Glutamatergic neuron (in vitro differentiated cells): ENCODE data around the gene TCTA. TPM values are rescaled to one million over a fixed set of nuclear protein-coding genes. Genes with fewer than 3 reads are reported as not detected.

Source experiments
- DNase-seq: peaks from one replicate; pipeline ENCODE4 v3.0.0; 2022
- H3K27ac Mint-ChIP-seq: one replicate; pipeline ENCODE4 v1.8.0; 2020; ENCODE audit warnings: mild to moderate bottlenecking, mixed read lengths, inconsistent platforms; ENCODE audit not compliant: unreplicated experiment
- H3K27me3 Mint-ChIP-seq: one replicate; pipeline ENCODE4 v1.8.0; 2020; ENCODE audit warnings: mild to moderate bottlenecking, moderate library complexity, mixed read lengths, inconsistent platforms; ENCODE audit not compliant: unreplicated experiment
- H3K36me3 Mint-ChIP-seq: one replicate; pipeline ENCODE4 v1.8.0; 2020; ENCODE audit warnings: mild to moderate bottlenecking, mixed read lengths, inconsistent platforms; ENCODE audit not compliant: unreplicated experiment
- H3K4me1 Mint-ChIP-seq: one replicate; pipeline ENCODE4 v1.8.0; 2020; ENCODE audit warnings: mild to moderate bottlenecking, low read depth, mixed read lengths, inconsistent platforms; ENCODE audit not compliant: unreplicated experiment
- H3K4me3 Mint-ChIP-seq: one replicate; pipeline ENCODE4 v1.8.0; 2020; ENCODE audit warnings: mild to moderate bottlenecking, mixed read lengths, inconsistent platforms; ENCODE audit not compliant: unreplicated experiment
- H3K9me3 Mint-ChIP-seq: one replicate; pipeline ENCODE4 v1.8.0; 2020; ENCODE audit warnings: mild to moderate bottlenecking, moderate library complexity, mixed read lengths, inconsistent platforms; ENCODE audit not compliant: unreplicated experiment
- total RNA-seq: library from RNA; stranded (reverse); fragmentation: NEBNext Ultra II Directional; extraction: Animal tissue kit (Norgen Biotek cat#: 25700); gene quantifications from one replicate; pipeline ENCODE4 v1.2.1, GENCODE V29; 2021; ENCODE audit not compliant: unreplicated experiment
- TF ChIP-seq, protein P1 (sequence below): fragments of 200-600 bp; sonication (generic); IDR thresholded peaks from one replicate; pipeline ENCODE4 v1.5.0; 2021; ENCODE audit not compliant: partially characterized antibody, unreplicated experiment

The TCTA gene
- total RNA-seq, 1 donor from 2014 or later, result 27.7 TPM

DNA sequence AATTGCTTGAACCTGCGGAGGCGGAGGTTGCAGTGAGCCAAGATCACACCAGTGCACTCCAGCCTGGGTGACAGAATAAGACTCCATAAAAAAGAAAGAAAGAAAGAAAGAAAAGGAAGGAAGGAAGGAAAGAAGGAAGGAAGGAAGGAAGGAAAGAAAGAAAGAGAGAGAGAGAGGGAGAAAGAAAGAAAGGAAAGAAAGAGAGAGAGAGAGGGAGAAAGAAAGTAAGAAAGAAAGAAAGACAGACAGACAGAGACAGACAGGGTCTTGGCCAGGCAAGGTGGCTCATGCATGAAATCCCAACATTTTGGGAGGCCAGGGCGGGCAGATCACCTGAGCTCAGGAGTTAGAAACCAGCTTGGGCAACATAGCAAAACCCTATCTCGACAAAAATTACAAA lies 41.4 kb downstream of the TCTA start:
- H3K36me3 Mint-ChIP-seq, result no peaks in the 10 kb centered on the region
- peaks cover 14% of the 10 kb centered on the region for H3K9me3 Mint-ChIP-seq
- peaks cover 11% of the 10 kb centered on the region for H3K4me1 Mint-ChIP-seq
- peaks cover 3% of the 10 kb centered on the region for H3K27me3 Mint-ChIP-seq
- H3K4me3 Mint-ChIP-seq, result peak overlapping the region; percentile 46
- no peak for DNase-seq
- H3K27ac Mint-ChIP-seq, result no peak overlapping the region
- TF ChIP-seq, protein P1, sequence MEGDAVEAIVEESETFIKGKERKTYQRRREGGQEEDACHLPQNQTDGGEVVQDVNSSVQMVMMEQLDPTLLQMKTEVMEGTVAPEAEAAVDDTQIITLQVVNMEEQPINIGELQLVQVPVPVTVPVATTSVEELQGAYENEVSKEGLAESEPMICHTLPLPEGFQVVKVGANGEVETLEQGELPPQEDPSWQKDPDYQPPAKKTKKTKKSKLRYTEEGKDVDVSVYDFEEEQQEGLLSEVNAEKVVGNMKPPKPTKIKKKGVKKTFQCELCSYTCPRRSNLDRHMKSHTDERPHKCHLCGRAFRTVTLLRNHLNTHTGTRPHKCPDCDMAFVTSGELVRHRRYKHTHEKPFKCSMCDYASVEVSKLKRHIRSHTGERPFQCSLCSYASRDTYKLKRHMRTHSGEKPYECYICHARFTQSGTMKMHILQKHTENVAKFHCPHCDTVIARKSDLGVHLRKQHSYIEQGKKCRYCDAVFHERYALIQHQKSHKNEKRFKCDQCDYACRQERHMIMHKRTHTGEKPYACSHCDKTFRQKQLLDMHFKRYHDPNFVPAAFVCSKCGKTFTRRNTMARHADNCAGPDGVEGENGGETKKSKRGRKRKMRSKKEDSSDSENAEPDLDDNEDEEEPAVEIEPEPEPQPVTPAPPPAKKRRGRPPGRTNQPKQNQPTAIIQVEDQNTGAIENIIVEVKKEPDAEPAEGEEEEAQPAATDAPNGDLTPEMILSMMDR, result no peak

DNA sequence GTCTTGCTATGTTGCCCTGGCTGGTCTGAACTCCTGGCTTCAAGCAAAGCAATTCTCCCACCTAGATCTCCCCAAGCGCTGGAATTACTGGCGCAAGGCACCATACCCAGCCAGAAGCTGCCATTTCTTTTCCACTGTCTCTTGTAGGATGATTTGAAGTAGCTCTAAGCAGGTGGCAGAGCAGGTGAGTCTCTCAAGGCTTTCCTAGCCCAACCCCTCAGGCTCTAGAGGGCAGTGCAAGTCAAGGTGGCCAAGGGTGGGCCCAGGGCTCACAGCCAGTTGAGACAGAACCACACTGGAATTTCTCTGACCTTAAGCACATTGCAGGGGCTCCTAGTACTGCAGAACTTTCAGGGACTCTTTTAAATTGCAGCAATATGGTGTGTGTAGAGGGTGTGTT lies 42.2 kb downstream of the TCTA start:
- H3K27ac Mint-ChIP-seq, result peak overlapping the region; percentile 22
- peaks cover 16% of the 10 kb centered on the region for H3K4me1 Mint-ChIP-seq
- H3K4me3 Mint-ChIP-seq, result peak overlapping the region; percentile 42
- H3K36me3 Mint-ChIP-seq, result no peaks in the 10 kb centered on the region
- H3K27me3 Mint-ChIP-seq, result peaks cover 4% of the 10 kb centered on the region
- H3K9me3 Mint-ChIP-seq, result peaks cover 13% of the 10 kb centered on the region
- TF ChIP-seq, protein P1, result no peak
- DNase-seq, result no peak

GRCh38 chr3:49454898-49455681 lies 42.9 kb downstream of the TCTA start:
- TF ChIP-seq, protein P1, result no peak
- Mint-ChIP-seq H3K36me3 (no peaks in the 10 kb centered on the region), H3K27me3 (peaks cover 4% of the 10 kb centered on the region), H3K27ac (peak overlapping the region; percentile 62), H3K9me3 (peaks cover 13% of the 10 kb centered on the region), H3K4me1 (peaks cover 16% of the 10 kb centered on the region), H3K4me3 (peak overlapping the region; percentile 64)
- DNase-seq, result peak; percentile 77

DNA sequence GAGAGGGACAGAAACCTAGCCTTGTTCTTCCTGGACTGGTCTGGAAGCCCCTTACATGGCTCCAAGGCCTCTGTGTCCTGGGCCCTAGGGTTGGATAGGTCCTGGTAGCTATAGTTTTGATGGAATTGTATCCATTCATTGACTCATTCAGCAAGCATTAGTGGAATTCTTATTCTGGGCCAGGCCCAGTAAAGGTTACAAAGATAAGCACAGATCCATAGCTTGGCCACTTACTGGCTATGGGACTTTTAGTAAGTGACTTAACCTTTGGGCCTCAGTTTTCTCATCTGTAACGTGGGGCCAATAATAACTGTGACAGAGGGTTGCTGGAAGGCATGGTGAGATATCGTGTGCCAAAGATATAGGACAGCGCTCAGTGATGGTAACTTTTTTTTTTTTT lies 44.2 kb downstream of the TCTA start:
- TF ChIP-seq, protein P1, result no peak
- H3K27ac Mint-ChIP-seq, result no peak overlapping the region

DNA sequence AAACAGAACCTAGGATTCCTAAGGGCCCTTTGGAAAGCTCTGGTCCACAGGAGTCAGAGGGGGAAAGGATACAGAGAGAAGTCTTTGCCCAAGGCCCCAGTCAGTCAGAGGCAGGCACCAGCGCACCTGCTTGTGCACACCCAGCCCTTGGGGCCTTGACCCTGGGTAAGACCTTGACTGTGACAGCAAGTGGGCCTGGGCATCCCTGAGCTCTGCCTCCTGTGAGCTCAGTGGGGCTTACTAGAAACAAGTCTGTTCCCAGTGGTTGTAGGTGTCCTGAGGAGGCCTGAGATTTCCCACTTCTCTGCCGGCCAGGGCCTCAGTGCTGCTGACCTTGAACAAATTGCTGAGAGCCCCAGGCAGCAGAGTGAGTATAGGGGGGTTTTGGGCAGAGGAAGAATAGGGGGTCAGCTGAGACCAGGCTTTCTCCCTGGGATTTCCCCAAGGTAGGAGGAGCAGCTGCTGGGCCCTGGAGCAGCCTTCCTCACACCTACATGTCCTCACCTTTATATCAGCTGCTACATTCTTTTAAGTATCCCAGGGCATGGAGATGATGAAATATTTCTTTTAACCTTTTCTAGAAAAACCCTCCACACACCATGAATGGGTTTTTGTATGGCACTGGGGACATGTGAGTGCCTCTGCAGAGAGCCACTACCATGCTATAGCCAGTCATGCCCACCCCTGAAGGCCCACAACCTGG lies 48.1 kb downstream of the TCTA start:
- H3K4me1 Mint-ChIP-seq, result peaks cover 20% of the 10 kb centered on the region
- no peaks in the 10 kb centered on the region for H3K36me3 Mint-ChIP-seq
- no peak overlapping the region for H3K4me3 Mint-ChIP-seq
- no peak for DNase-seq
- peaks cover 7% of the 10 kb centered on the region for H3K9me3 Mint-ChIP-seq
- no peak overlapping the region for H3K27ac Mint-ChIP-seq
- TF ChIP-seq, protein P1, result no peak
- H3K27me3 Mint-ChIP-seq, result peaks cover 3% of the 10 kb centered on the region

More for the DNA sequence above, 44.2 kb downstream of the TCTA start:
- no peak for DNase-seq
- H3K4me3 Mint-ChIP-seq, result no peak overlapping the region
- peaks cover 4% of the 10 kb centered on the region for H3K27me3 Mint-ChIP-seq
- no peaks in the 10 kb centered on the region for H3K36me3 Mint-ChIP-seq
- H3K4me1 Mint-ChIP-seq, result peaks cover 20% of the 10 kb centered on the region
- peaks cover 13% of the 10 kb centered on the region for H3K9me3 Mint-ChIP-seq
